SHP77 (cell line): ENCODE data around the gene DHX34.

Experiments used
- DNase-seq, 2 experiments: peaks; one replicate each; lab custom pipeline; 2025; lab: John Stamatoyannopoulos, UW

DHX34 gene

DNA sequence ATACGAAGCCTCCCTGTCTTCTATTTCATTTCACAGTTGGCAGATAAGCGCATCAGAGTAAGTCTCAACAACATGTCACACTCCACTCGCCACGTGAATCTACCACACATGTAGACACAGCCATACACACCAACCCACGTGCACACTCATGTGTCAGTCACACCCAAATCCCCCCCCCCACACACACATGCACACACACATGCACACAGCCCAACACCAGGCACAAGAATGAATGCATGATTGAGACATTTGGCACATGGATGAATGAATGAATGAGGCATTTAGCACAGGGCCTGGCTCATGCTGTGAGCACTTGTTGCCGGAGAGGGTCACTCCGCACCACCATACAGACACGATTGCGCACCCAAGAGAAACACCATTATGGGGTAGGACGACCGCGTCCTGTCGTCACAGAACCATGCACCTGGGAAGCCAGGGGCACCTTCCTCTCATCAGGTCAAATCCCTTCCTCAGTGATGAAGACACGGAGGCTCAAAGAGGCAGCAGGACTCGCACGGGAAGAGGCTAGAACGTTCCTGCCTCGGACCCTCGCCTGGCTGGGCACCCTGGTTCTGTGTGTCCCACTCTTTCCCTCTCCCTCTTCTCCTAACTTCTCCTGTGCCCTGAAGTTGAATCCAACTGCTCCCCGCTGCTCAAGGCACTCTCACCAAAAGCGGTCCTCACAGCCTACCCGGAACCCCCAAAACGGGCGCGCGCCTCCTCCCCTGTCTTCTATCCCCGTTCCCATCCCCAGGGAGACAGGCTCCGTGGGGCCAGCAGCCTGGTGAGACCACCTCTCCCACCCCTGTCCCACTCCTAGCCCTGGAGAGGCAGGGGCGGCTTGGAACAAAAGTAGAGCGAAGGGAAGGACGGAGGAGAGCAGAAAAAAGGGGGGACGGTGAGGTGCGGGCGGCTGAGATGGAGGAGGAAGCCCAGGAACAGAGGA, 68.9 kb downstream of the DHX34 start:
- no peak for DNase-seq

DNA sequence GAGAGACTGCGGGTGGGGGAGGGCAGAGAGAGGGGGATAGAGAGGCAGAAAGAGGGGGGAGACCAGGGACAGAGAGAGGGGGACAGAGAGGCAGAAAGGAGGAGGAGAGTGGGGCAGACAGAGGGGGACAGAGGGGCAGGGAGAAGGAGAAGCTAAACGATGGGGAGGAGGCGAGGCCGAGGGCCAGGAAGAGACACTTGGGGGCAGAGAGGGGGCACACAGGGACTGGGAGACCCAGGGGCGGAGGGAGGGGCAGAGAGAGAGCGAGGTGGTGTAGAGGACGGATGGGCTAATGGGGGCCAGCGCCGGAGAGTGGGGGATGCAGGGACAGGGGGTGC, 69.5 kb downstream of the DHX34 start:
- DNase-seq, result no peak

DNA sequence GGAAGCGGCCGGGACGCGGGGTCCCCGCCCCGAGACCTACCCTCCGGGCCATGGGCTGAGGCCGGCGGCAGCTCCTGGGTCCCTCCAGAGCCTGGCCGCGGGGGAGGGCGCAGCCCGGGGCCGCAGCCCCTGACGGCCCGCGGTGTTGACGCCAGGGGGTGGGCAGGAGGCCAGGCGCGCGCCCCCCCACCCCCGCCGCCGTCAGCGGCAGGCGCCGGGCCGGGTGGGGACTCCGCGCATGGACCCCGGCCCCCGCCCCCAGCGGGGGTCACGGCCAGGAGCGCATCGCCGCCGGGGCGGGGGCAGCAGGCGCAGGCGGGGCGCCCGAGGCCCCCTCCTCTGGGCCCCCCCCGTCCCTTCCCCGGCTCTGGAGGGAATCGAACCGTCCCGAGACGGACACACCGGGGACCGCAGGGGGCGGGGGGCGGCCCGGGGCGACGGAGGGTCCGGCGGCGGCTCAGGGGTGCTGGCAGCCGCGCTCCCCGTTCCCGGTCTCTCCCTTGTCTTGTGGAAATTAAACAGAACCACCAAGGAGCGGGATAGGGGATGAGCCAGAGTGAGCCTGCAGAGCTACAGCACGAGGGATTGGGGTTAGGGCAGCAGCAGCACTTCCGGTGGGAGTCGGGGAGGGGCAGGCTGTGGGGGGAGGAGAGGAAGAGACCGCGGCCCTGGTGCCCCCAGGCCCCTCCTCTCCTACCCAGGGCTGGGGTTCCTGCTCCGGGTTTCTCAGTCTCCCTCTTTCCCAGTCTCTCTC, 70.1 kb downstream of the DHX34 start, which contains the start of gene MEIS3:
MEIS3 (minus strand) TSS at position 498 of the 754 bp plus-strand sequence; CDS start at position 52, 446 bp downstream.
- DNase-seq, result no peak

DNA sequence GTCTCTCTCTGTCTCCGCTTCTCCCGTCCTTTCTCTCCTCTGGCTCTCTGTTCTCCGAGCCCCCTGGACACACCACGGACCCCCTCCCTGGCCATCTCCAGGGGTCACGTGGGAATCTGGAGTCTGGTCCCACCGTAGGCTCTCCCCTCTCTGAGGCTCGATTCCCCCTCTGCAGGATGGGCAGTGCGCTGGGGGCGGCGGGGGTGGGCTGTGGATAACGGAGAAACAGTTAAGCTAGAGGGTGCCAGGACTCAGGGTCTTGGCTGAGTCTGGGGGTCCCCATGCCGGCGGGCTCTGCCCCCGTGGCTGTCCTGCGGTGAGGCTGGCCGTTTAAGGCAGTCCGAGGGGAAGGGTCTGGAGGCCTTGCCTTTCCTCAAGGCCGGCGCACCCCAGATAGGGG, 70.7 kb downstream of the DHX34 start:
- DNase-seq, result no peak

DNA sequence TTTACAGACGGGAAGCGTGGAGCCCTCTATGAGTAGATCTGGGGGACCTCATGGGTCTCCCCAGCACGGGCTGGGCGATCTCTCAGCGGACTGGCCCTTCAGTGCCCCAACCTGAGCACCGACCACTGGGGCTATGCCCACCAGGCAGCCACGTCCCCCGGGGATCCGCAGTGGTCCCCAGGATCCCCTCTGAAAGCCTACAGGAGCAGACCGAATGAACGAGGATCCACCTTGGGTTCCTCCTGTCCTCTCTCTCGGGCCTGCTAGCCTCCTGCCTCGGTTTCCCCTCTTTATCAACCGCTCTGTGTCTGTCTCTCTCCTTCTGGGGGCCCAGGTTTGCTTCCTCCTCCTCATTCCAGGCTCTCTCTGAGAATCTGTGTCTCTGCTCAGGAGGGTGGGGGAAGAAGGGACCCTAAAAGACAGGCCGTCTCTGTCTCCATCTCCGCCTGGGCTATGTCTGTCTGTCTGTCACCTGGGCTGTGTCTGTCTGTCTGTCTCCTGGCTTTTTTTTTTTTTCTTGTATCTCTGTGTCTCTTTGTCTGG, 72.2 kb downstream of the DHX34 start:
- no peak for DNase-seq

DNA sequence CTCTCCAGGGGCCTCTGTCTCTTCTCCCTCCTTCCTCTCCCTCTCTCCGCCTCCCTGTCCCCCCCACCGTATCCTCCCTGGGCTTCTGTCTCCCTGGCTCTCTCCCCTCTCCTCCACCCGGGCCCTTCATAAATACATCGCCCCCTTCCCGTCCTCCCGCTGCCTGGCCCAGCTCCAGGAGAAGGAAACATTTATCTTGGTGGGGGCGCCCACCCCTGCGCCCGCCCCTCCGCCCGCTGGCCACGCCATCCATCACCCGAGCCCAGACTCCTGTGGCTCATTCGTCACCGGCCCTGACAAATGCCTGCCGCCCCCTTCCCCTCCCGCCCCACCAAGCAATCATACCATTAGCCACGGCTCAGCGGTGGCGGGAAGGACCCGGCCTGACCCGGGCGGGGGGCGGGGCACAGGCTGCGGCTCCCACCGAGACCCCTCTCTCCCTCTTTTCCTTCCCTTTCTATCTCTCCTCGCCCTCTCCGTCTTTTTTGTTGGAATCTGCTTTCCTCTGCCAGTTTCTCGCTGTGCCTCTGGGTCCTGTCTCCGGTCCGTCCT, 72.8 kb downstream of the DHX34 start:
- no peak for DNase-seq

DNA sequence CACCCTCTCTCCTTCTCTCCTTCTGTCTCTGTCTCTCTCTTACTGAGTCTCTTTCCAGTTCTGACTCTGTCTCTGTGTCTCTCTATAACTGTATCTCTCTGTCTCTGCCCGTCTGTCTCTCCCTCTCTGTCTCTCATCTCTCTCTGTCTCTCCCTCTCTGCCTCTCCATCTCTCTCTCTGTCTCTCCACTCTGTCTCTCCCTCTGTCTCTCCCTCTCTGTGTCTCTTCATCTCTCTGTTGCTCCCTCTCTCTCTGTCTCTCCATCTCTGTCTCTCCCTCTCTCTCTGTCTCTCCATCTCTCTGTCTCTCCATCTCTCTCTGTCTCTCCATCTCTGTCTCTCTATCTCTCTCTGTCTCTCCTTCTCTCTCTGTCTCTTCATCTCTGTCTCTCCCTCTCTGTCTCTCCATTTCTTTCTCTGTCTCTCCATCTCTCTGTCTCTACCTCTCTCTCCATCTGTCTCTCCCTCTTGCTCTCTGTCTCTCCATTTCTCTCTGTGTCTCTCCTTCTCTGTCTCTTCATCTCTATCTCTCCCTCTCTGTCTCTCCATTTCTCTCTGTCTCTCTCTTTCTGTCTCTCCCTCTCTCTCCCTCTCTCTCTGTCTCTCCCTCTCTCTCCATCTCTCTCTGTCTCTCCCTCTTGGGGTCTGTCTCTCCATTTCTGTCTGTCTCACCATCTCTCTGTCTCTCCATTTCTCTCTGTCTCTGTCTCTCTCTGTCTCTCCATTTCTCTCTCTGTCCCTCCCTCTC, 73.5 kb downstream of the DHX34 start:
- no peak for DNase-seq

DNA sequence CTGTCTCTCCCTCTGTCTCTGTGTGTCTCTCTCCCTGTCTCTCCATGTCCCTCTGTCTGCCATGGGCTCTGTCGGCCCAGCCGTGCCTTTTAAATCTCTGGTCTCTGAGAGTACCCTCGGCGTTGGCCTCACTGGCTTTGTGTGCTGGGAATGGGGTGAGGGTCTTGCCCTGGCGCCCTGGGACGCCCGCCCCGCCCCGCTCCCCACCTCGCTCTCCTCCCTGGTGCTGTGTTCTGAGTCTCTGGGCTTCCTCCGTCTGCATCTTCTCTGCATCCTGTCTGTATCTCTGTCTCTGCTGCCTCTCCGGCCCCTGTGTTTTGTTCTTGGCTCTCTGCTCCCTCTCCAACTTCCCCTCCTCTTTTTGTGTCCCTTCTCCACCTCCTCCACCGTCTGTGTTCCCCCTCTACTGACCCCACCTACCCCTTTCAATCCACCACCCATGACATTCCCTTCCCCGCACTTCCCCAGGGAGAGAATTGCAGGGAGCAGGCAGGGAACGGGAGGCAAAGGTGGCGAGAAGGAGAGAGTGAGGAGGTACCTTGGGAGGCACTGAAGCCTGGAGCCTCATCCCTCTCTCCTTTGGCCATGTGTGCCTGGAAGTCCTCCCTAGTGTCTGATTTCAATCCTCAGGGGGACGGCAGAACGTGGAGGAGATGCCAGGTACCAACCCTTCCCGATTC, 74.2 kb downstream of the DHX34 start:
- no peak for DNase-seq

DNA sequence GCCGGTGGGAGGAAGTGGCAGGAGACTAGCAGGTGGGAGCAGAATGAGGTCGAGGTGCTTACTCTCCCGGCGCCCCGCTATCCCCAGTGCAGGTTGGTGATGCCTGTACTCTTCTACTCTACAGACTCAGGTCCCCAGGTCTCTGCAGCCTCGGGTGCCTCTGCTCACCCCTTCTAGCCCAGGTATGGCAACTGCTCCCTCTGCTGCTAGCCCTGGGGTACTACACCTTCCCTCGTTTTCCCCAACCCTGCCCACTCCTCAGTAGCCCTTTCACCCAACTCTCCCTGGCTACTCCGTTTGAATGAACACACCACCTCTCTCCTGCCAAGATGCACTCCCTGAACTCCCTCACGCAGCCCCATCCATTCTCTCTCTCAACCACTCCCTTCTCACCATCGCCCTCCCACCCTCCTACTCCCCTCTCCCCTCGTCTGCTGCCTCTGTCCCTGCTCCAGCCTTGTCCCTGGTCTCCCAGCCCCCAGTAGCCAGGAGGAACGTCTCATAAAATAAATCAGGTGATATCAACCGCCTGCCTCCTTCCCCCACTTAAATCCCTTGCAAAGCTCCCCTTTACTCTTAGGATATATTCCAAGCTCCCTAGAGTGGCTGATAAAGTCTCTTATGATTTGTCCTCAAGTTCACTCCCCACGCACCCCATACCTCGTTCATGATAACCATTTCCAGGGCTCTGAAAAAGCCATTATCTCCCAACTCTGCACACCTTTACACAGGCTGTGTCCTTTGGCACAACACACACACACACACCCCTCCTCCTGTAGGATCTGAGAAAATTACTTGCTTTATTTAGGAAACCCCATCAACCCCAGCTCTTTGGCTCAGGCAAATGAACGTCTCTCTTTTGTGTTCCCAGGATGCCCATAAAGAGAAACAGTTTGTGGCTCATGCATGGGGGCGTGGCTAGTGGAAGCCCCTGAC, 78.4 kb downstream of the DHX34 start:
- peak; percentile 51 to 58 for DNase-seq

DNA sequence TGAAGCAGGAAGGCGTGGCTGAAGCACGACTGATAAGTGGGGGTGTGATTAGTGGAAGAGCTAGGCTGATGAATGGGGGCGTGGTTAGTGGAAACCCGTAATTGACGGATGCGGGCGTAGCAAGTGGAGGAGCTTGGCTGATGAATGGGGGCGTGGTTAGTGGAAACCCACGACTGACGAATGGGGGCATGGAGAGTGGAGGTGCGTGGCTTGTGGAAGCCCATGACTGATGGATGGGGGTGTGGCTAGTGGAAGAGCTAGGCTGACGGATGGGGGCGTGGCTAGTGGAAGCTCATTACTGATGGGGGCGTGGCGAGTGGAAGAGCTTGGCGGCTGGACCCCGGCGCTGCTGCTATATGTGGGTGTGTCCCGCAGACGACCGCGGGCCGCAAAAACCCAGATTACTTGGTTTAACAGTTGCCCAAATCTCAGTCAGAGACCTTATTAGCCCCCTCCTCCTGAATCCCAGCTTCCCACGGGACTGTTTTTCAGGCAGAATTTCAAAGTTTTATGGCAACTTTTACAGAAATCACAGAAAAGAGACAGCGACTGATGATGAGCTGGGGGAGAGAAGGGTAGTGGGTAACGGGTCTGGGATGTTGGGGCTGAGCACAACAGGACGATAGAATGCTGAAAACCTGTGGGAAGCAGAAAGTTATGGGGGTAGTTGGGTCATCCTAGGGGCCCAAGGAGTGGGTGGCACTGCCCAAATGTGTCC, 79.2 kb downstream of the DHX34 start:
- DNase-seq, result peak; percentile 97 to 98

DNA sequence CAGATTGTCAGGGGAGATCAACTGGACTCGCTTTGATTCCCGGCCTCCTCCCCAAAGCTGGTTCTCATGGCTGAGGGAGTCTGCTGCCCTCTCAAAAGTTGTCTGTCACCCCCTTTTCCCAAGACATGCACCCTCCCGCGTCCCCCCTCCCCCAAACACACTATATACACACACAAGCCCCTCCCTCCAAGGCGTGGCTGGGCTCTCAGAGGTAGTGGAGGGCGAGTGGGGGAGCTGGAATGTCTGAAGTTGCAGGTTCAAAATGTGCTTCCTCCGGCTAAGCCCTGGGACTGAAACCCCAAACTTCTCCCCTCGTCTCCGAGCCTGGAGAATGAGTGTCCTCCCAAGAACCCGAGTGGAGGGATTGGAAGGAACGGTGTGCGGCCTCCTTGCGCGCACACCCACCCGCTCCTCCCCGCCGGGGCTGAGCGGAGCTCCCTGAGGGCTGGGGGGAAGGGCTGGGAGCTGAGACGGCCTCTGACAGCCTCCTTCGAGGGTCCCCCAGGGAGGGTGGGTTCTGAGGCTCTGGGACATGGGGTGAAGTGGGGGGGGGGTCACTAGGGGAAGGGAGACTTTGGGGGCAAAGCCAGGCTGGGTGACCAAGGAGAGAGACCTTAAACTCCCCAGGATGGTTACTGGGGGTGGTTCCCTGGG, 80.2 kb downstream of the DHX34 start:
- no peak for DNase-seq

DNA sequence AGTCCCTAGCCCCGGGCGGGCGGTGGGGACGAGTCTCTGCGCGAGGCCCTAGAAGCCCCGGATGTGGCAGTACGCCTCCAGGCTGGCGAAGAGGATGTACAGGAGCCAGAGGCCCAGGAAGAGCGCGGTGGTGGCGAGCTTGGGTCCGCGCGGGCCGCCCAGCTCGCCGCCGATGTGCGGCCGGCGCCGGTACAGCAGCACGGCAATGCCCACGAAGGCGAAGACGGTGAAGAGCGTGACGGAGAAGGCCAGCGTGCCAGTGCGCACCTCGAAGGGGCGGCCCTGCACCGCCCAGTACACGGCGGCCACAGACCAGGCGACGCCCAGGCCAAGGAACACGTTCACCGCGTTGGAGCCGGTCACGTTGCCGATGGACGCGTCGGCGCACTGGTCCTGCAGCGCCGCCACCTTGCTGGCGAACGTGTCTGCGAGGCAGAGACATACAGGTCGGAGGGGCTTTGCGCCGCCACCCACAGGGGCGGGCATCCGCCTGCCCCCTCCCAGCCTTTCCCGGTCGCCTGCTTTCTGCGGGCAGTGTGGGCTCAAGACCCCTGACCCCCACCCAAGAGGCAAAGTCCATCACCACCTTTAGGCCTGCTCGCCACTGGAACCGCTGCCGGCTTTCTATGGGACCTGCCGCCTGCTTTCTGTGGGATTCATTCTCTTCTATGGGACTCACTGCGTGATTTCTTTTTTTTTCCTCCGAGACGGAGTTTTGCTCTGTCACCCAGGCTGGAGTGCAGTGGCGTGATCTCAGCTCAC, 81.1 kb downstream of the DHX34 start:
- no peak for DNase-seq

DNA sequence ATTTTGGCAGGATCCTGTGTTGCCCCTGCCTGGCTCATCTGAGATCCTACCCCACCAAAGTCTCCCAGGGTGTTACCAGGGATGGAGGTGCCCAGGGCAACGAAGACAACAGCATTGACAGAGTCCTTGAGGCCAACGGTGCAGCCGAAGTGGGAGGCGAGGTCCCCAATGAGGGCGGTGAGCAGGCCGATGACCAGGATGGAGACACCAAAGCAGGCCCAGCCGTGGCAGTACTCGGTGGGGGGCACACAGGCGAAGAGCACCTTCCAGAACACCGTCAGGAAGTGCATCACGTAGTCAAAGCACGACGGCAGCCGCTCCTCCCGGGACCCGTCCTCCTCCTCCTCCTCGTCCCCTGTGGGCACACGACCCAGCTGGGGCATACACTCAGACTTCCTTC, 83.0 kb downstream of the DHX34 start:
- DNase-seq, result no peak
